PC-3 (cell line): ENCODE measurements around the gene RFTN1. TPM values are rescaled to one million over a fixed set of nuclear protein-coding genes. Genes with fewer than 3 reads are reported as not detected.
A peak's percentile ranks its signal among the peaks of the same experiment; 100 is the strongest.

Experiments used
- ATAC-seq: fragments of 200-7000 bp; cut with Tn5 transposase; 2 replicates; pipeline ENCODE4 v1.9.1; 2020; ENCODE audit warnings: mild to moderate bottlenecking, moderate library complexity
- BruUV-seq: library from RNA; stranded (reverse); fragments of 400-500 nt; replicated peaks from 2 replicates; lab custom pipeline; 2021; lab: Mats Ljungman, UMichigan
- CTCF ChIA-PET: fragments of 300-600 bp; sonication (Branson Sonifier 250); formaldehyde crosslinking; loops from one replicate; lab custom pipeline; 2022; ENCODE audit warnings: antibody characterized with exemption; lab: Charles Lee
- POLR2A ChIA-PET: fragments of 300-600 bp; sonication (Branson Sonifier 250); formaldehyde crosslinking; loops from one replicate; lab custom pipeline; 2022; ENCODE audit warnings: antibody characterized with exemption; ENCODE audit not compliant: unreplicated experiment; lab: Charles Lee
- DNase-seq: peaks from one replicate; pipeline ENCODE4 v3.0.0-alpha.2; 2015
- H2AFZ ChIP-seq: fragments of 300-600 bp; sonication (generic); 2 replicates; pipeline ENCODE4 v1.6.0; 2016; ENCODE audit warnings: antibody characterized with exemption, low read length
- H3F3A ChIP-seq: fragments of 300-600 bp; sonication (generic); one replicate; pipeline ENCODE4 v1.6.0; 2017; ENCODE audit warnings: antibody characterized with exemption, low read length, control low read depth, mild to moderate bottlenecking; ENCODE audit not compliant: unreplicated experiment
- H3K27ac ChIP-seq: fragments of 300-600 bp; sonication (generic); 2 replicates; pipeline ENCODE4 v1.5.1; 2016; ENCODE audit warnings: mild to moderate bottlenecking, low read length
- H3K27me3 ChIP-seq: fragments of 300-600 bp; sonication (generic); 2 replicates; pipeline ENCODE4 v1.6.1; 2016; ENCODE audit warnings: low read length, mixed read lengths
- H3K36me3 ChIP-seq: fragments of 300-600 bp; sonication (generic); 2 replicates; pipeline ENCODE4 v1.6.1; 2016; ENCODE audit warnings: low read depth, mixed run types, low read length, mixed read lengths
- H3K4me1 ChIP-seq: fragments of 300-600 bp; sonication (generic); 2 replicates; pipeline ENCODE4 v1.5.1; 2016; ENCODE audit warnings: low read length; ENCODE audit not compliant: insufficient read depth
- H3K4me2 ChIP-seq: fragments of 300-600 bp; sonication (generic); 2 replicates; pipeline ENCODE4 v1.6.0; 2016; ENCODE audit warnings: low read length
- H3K4me3 ChIP-seq: fragments of 300-600 bp; sonication (generic); 2 replicates; pipeline ENCODE4 v1.5.1; 2016; ENCODE audit warnings: mild to moderate bottlenecking, low read length, mixed read lengths
- H3K79me2 ChIP-seq: fragments of 300-600 bp; sonication (generic); 2 replicates; pipeline ENCODE4 v1.6.1; 2017; ENCODE audit warnings: low read length, mixed read lengths
- H3K9ac ChIP-seq: fragments of 300-600 bp; sonication (generic); 2 replicates; pipeline ENCODE4 v1.6.0; 2016; ENCODE audit warnings: mild to moderate bottlenecking, low read length
- H3K9me2 ChIP-seq: fragments of 300-600 bp; sonication (generic); replicated peaks from 2 replicates; pipeline ENCODE4 v1.6.1; 2016; ENCODE audit warnings: mixed run types, low read length, mixed read lengths
- H3K9me3 ChIP-seq: fragments of 300-600 bp; sonication (generic); 2 replicates; pipeline ENCODE4 v1.6.1; 2016; ENCODE audit warnings: low read length, mixed read lengths
- H4K20me1 ChIP-seq: fragments of 300-600 bp; sonication (generic); 2 replicates; pipeline ENCODE4 v1.6.1; 2016; ENCODE audit warnings: low read length, mixed read lengths
- EZH2 ChIP-seq: fragments of 300-600 bp; sonication (generic); IDR thresholded peaks from one replicate; pipeline ENCODE4 v1.6.1; 2017; ENCODE audit warnings: antibody characterized with exemption, mild to moderate bottlenecking, low read length; ENCODE audit not compliant: unreplicated experiment
- EZH2phosphoT487 ChIP-seq: fragments of 300-600 bp; sonication (generic); IDR thresholded peaks from 2 replicates; pipeline ENCODE4 v1.6.1; 2018; ENCODE audit warnings: mild to moderate bottlenecking, antibody characterized with exemption, low read length, borderline replicate concordance
- intact Hi-C: fragments of 100-400 bp; cut with micrococcal nuclease; formaldehyde crosslinking; loops from 2 replicates; pipeline ENCODE4 v1.9.0; 2023
- total RNA-seq: library from RNA; depleted of rRNA; stranded (reverse); fragments of >200 nt; gene quantifications from 2 replicates; pipeline ENCODE4 v1.2.3, GENCODE V29; 2014
- TF ChIP-seq, protein P1 (sequence below): fragments of 300-600 bp; sonication (generic); conservative IDR thresholded peaks from 2 replicates; pipeline ENCODE4 v1.5.1; 2017; ENCODE audit warnings: antibody characterized with exemption, low read depth, mild to moderate bottlenecking, low read length

Gene RFTN1
- total RNA-seq, 1 experiment from 2014 or later = 9.7 TPM

DNA sequence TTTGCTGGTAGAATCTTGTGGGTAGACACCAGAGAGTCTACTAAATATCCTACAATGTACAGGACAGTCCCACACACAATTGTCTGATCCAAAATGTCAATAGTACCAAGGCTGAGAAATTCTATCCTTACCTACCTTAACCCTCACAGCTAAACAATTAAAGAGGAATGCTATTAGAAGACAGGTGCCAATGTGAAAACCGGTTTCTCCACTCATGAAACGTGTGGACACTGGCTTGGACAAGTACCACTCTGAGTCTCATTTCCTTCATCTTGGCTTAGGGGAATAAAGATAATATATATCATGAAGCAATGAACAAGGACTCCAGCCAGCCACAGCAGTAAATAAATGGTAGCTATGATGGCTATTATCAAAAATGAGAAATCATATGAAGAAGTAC is 90.2 kb downstream of the RFTN1 start:
- intact Hi-C loops = no loop called here
- DNase-seq (no peak), ATAC-seq (no peak)
- Histone ChIP-seq H2AFZ (no peak overlapping the region), H3F3A (no peaks in the 10 kb centered on the region), H3K27me3 (no peaks in the 10 kb centered on the region), H3K4me1 (peaks cover 5% of the 10 kb centered on the region; the same call in 1 of the 2 replicates), H3K4me3 (no peak overlapping the region), H3K9ac (no peak overlapping the region), H3K36me3 (no peaks in the 10 kb centered on the region), H3K9me2 (no peaks in the 10 kb centered on the region), H3K4me2 (no peak overlapping the region), H4K20me1 (no peaks in the 10 kb centered on the region), H3K9me3 (no peaks in the 10 kb centered on the region), H3K27ac (no peak overlapping the region), H3K79me2 (no peaks in the 10 kb centered on the region)
- ChIA-PET CTCF (no interaction called here), POLR2A (no interaction called here)
- no TSS peak for BruUV-seq
- no peak for TF ChIP-seq EZH2phosphoT487
- TF ChIP-seq, protein P1, sequence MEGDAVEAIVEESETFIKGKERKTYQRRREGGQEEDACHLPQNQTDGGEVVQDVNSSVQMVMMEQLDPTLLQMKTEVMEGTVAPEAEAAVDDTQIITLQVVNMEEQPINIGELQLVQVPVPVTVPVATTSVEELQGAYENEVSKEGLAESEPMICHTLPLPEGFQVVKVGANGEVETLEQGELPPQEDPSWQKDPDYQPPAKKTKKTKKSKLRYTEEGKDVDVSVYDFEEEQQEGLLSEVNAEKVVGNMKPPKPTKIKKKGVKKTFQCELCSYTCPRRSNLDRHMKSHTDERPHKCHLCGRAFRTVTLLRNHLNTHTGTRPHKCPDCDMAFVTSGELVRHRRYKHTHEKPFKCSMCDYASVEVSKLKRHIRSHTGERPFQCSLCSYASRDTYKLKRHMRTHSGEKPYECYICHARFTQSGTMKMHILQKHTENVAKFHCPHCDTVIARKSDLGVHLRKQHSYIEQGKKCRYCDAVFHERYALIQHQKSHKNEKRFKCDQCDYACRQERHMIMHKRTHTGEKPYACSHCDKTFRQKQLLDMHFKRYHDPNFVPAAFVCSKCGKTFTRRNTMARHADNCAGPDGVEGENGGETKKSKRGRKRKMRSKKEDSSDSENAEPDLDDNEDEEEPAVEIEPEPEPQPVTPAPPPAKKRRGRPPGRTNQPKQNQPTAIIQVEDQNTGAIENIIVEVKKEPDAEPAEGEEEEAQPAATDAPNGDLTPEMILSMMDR = no peak
- no peak for TF ChIP-seq EZH2

DNA sequence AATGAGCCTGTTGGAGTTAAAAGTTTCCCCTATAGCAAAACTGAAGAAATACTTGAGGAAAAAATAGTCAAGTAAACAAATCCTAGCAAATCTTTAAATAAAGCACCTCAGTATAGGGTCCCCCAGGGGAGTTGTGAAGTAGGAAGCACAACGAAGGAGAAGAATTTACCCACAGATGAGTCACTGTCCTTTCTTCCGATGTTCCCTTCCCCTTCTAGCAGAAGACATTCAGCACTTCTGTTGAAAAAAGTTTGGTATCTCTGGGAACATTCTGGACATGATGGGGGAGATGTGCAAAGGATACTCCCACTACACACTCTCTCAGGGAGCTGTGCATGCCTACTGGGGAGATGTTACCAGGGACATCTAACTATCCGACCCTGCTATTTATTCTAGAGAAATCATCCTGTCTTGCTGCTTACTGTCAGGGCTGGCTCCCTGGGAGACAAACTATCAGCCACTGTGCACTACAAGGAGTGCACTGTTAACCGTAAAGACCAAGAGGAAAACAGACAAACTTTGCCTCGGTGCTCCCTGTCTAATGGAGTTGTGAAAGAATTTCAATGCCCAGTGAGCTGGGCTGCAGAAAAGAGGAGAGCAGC is 93.8 kb downstream of the RFTN1 start:
- Histone ChIP-seq H4K20me1 (no peaks in the 10 kb centered on the region), H3K4me1 (peaks cover 5% of the 10 kb centered on the region; the same call in 1 of the 2 replicates), H3K27me3 (no peaks in the 10 kb centered on the region), H2AFZ (no peak overlapping the region), H3K9me3 (no peaks in the 10 kb centered on the region), H3F3A (no peaks in the 10 kb centered on the region), H3K9me2 (no peaks in the 10 kb centered on the region), H3K9ac (no peak overlapping the region), H3K4me3 (no peak overlapping the region), H3K79me2 (no peaks in the 10 kb centered on the region), H3K27ac (no peak overlapping the region), H3K36me3 (no peaks in the 10 kb centered on the region), H3K4me2 (no peak overlapping the region)
- no TSS peak for BruUV-seq
- intact Hi-C loops = no loop called here
- ATAC-seq (peak; percentile 51; the same call in 1 of the 2 replicates), DNase-seq (peak; percentile 11)
- POLR2A ChIA-PET = no interaction called here
- CTCF ChIA-PET = no interaction called here
- TF ChIP-seq, protein P1 = no peak
- no peak for TF ChIP-seq EZH2
- no peak for TF ChIP-seq EZH2phosphoT487

DNA sequence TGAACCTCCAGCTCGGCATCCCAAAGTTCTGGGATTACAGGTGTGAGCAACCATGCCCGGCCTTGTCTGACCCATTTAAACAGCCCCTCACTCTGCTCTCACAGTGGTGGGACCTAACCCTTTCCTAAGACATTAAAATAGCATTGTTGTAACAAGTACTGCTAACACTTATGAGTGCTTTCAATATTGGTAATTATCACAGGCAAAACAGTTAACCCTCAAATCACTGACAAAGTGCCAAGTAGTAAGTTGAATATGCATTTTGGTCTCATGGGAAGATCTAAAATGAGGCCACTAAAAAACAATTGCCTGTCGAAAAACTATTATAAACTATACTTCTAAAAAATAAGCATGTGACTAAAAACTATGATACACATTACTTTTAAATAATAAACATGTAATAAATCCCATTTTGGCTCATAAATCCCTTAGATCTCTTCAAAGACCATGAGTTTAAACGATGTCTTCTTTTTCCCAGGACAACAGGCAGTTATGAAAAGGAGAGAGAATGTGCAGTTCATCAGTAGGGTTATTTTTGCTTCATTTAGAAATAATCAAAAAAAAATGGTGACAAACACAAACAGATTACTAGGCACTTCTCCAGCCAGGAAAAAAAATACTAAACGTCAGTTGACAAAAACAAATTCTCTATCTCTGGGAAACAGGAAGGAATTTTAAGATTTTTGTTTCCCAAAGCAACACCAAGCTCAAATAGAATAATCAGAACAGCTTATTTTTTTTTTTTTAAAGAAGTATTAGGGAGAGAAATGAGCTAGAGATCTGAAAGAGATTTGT is 95.4 kb downstream of the RFTN1 start:
- ChIA-PET POLR2A (no interaction called here), CTCF (no interaction called here)
- Histone ChIP-seq H3K4me1 (peaks cover 5% of the 10 kb centered on the region; the same call in 1 of the 2 replicates), H3K79me2 (no peaks in the 10 kb centered on the region), H3F3A (no peaks in the 10 kb centered on the region), H3K9me2 (no peaks in the 10 kb centered on the region), H3K4me2 (no peak overlapping the region), H4K20me1 (no peaks in the 10 kb centered on the region), H3K9me3 (no peaks in the 10 kb centered on the region), H3K36me3 (no peaks in the 10 kb centered on the region), H3K4me3 (no peak overlapping the region), H2AFZ (no peak overlapping the region), H3K9ac (no peak overlapping the region), H3K27me3 (no peaks in the 10 kb centered on the region), H3K27ac (no peak overlapping the region)
- DNase-seq (no peak), ATAC-seq (no peak)
- TF ChIP-seq EZH2phosphoT487 = no peak
- TF ChIP-seq EZH2 = no peak
- TF ChIP-seq, protein P1 = no peak
- BruUV-seq = no TSS peak
- intact Hi-C loops = no loop called here
